H1 (cell line): ENCODE measurements around the gene TAT. TPM values are rescaled to one million over a fixed set of nuclear protein-coding genes. Genes with fewer than 3 reads are reported as not detected.

Experiments used
- CHD7 ChIP-seq: fragments of 300-600 bp; sonication (generic); IDR thresholded peaks from 2 replicates; pipeline ENCODE4 v1.7.1; 2012; ENCODE audit warnings: low read length, moderate library complexity, mild to moderate bottlenecking, inconsistent platforms; ENCODE audit not compliant: insufficient replicate concordance
- polyA plus RNA-seq, 7 experiments: library from polyadenylated mRNA; depleted of rRNA in 3 of 7; stranded (reverse) in 5 of 7; unstranded in 2 of 7; fragments of >200 nt in 5 of 7; fragments of 200-250 nt in 2 of 7; gene quantifications; 1 replicate in 5 of 7; 2 replicates in 1 of 7; 4 replicates in 1 of 7; pipeline versions ENCODE4 v1.2.1 to v1.2.3, GENCODE V29; 2011 to 2013; ENCODE audit warnings: missing spikeins in 2 of 7, mixed read lengths in 2 of 7
- total RNA-seq: library from RNA; stranded (reverse); fragmentation: NEBNext Ultra II Directional; extraction: Animal tissue kit (Norgen Biotek cat#: 25700); gene quantifications from 2 replicates; pipeline ENCODE4 v1.2.1, GENCODE V29; 2021

Gene TAT
- total and polyA plus RNA-seq, 2 of the 8 experiments (the other 6 are each of a cell fraction or from before 2014, with no cell fraction given), result 0.03 TPM; not detected in 1

- TF ChIP-seq CHD7, result no peak
Measured at GRCh38 chr16:71600822-71601221, 23.9 kb upstream of the TAT start (continued).
